22Rv1 (cell line): ENCODE measurements around the gene USP6NL.

Source experiments
- CTCF ChIP-seq: fragments of 450-650 bp; IDR thresholded peaks from 2 replicates; pipeline ENCODE4 v1.5.1; 2017; ENCODE audit warnings: mild to moderate bottlenecking
- ZFX ChIP-seq: fragments of 450-650 bp; IDR thresholded peaks from 2 replicates; pipeline ENCODE4 v1.6.1; 2017; ENCODE audit warnings: antibody characterized with exemption, borderline replicate concordance

- TF ChIP-seq CTCF: no peak
- no peak for TF ChIP-seq ZFX
Observed at GRCh38 chr10:11605807-11606408, 5.5 kb downstream of the USP6NL start.
